Mesendoderm (in vitro differentiated cells): Measurements from ENCODE around the gene TMEM240.
"Not testable (repeated sequence)": the region's sequence is repeated elsewhere in the genome, so short reads cannot be mapped to it uniquely, and the experiment has no call there.

ENCODE experiments used
- DNase-seq: peaks from one replicate; pipeline ENCODE4 v3.0.0; 2013
- H2AK5ac ChIP-seq: 2 replicates; pipeline ENCODE4 v1.6.1; 2013; ENCODE audit warnings: low read length, inconsistent platforms
- H2BK120ac ChIP-seq: 2 replicates; pipeline ENCODE4 v1.6.1; 2013; ENCODE audit warnings: low read depth, mild to moderate bottlenecking, low read length, moderate library complexity, mixed read lengths
- H2BK15ac ChIP-seq: replicated peaks from 2 replicates; pipeline ENCODE4 v1.6.1; 2013; ENCODE audit warnings: low read depth, mild to moderate bottlenecking, moderate library complexity
- H2BK5ac ChIP-seq: 2 replicates; pipeline ENCODE4 v1.6.1; 2013; ENCODE audit warnings: low read length, inconsistent platforms
- H3K18ac ChIP-seq: 2 replicates; pipeline ENCODE4 v1.6.1; 2013; ENCODE audit warnings: mild to moderate bottlenecking, low read length, mixed read lengths
- H3K23ac ChIP-seq: one replicate; pipeline ENCODE4 v1.6.1; 2013; ENCODE audit warnings: low read length
- H3K27ac ChIP-seq: 2 replicates; pipeline ENCODE4 v1.5.1; 2013; ENCODE audit warnings: low read depth, mild to moderate bottlenecking, inconsistent platforms, low read length, moderate library complexity
- H3K27me3 ChIP-seq: 2 replicates; pipeline ENCODE4 v1.6.1; 2013; ENCODE audit warnings: low read length, control low read depth, mild to moderate bottlenecking, inconsistent platforms; ENCODE audit not compliant: insufficient read depth, poor library complexity
- H3K36me3 ChIP-seq: 2 replicates; pipeline ENCODE4 v1.6.1; 2013; ENCODE audit warnings: low read length, inconsistent platforms; ENCODE audit not compliant: control insufficient read depth, insufficient read depth
- H3K4ac ChIP-seq: one replicate; pipeline ENCODE4 v1.6.1; 2013; ENCODE audit warnings: low read depth, mild to moderate bottlenecking, low read length, moderate library complexity
- H3K4me1 ChIP-seq: 2 replicates; pipeline ENCODE4 v1.6.1; 2013; ENCODE audit warnings: low read depth, low read length, inconsistent platforms; ENCODE audit not compliant: control insufficient read depth
- H3K4me2 ChIP-seq: 2 replicates; pipeline ENCODE4 v1.6.1; 2013; ENCODE audit warnings: low read length
- H3K4me3 ChIP-seq: 2 replicates; pipeline ENCODE4 v1.5.1; 2013; ENCODE audit warnings: mild to moderate bottlenecking, low read length
- H3K56ac ChIP-seq: one replicate; pipeline ENCODE4 v1.6.1; 2013; ENCODE audit warnings: low read length
- H3K79me1 ChIP-seq: 2 replicates; pipeline ENCODE4 v1.6.1; 2013; ENCODE audit warnings: low read length, inconsistent platforms
- H3K79me2 ChIP-seq: 2 replicates; pipeline ENCODE4 v1.6.1; 2013; ENCODE audit warnings: mild to moderate bottlenecking, low read length; ENCODE audit not compliant: control insufficient read depth, insufficient read depth
- H3K9ac ChIP-seq: 2 replicates; pipeline ENCODE4 v1.6.1; 2013; ENCODE audit warnings: low read length, inconsistent platforms
- H4K5ac ChIP-seq: one replicate; pipeline ENCODE4 v1.6.1; 2013; ENCODE audit warnings: low read length
- H4K8ac ChIP-seq: one replicate; pipeline ENCODE4 v1.6.1; 2013; ENCODE audit warnings: low read depth, mild to moderate bottlenecking, control low read depth, low read length, moderate library complexity
- WGBS: extraction: QIAGEN DNeasy Blood & Tissue Kit; methylation state at CpG from one replicate; pipeline ENCODE4 v1.1.7; 2013; ENCODE audit warnings: low lambda C conversion rate, missing lambda C conversion rate; ENCODE audit not compliant: insufficient coverage; ENCODE audit errors: extremely low coverage; 5-methylcytosine and 5-hydroxymethylcytosine counted together

Gene TMEM240

DNA sequence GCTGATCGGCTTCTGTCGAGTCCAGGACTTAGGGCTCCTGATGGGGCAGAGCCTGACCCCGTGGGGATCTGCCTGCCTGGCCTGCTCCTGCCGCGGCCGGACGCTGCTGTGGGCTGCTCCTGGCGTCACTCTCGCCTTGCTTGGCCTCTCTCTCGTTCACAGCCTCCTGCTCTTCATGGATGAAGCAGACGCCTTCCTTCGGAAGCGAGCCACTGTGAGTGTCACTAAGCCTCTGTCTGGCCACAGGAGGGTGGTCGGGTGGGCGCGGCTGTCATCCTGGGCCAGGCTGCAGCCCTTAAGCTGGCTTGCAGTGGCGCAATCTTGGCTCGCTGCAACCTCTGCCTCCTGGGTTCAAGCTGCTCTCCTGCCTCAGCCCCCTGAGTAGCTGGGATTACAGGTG, 52.7 kb downstream of the TMEM240 start:
- Histone ChIP-seq H3K79me1 (no peaks in the 10 kb centered on the region), H3K4me3 (no peak overlapping the region), H3K56ac (no peak overlapping the region), H2BK15ac (no peak overlapping the region), H3K36me3 (peaks cover 11% of the 10 kb centered on the region), H3K79me2 (no peaks in the 10 kb centered on the region), H3K23ac (no peak overlapping the region), H3K4me1 (no peaks in the 10 kb centered on the region), H2BK120ac (no peak overlapping the region), H4K5ac (no peak overlapping the region), H3K9ac (no peak overlapping the region), H4K8ac (no peak overlapping the region), H3K18ac (no peak overlapping the region), H3K4ac (no peak overlapping the region), H3K27ac (no peak overlapping the region), H2BK5ac (no peak overlapping the region), H3K4me2 (no peak overlapping the region), H3K27me3 (no peaks in the 10 kb centered on the region), H2AK5ac (no peak overlapping the region)
- no peak for DNase-seq
- no CpG with 5 or more reads among the region's 18 CpGs for WGBS

GRCh38 chr1:1485755-1486317, 54.6 kb downstream of the TMEM240 start:
- not testable (repeated sequence) for H4K5ac ChIP-seq, H3K56ac ChIP-seq, H3K4me3 ChIP-seq, H3K79me1 ChIP-seq, H3K36me3 ChIP-seq, H3K79me2 ChIP-seq, H3K4ac ChIP-seq, H3K4me1 ChIP-seq, H2BK120ac ChIP-seq, H2BK5ac ChIP-seq, H3K18ac ChIP-seq, H4K8ac ChIP-seq, DNase-seq, H3K27me3 ChIP-seq, H3K4me2 ChIP-seq, H2BK15ac ChIP-seq, H3K9ac ChIP-seq, H2AK5ac ChIP-seq, H3K27ac ChIP-seq, H3K23ac ChIP-seq
- no CpG with 5 or more reads among the region's 31 CpGs for WGBS

GRCh38 chr1:1484976-1485750, 55.3 kb downstream of the TMEM240 start:
- not testable (repeated sequence) for H3K27ac ChIP-seq, H3K4me2 ChIP-seq, H2BK15ac ChIP-seq, H3K23ac ChIP-seq, DNase-seq, H2BK5ac ChIP-seq, H3K36me3 ChIP-seq, H3K4me1 ChIP-seq, H4K5ac ChIP-seq, H3K4ac ChIP-seq, H3K27me3 ChIP-seq, H3K79me1 ChIP-seq, H2BK120ac ChIP-seq, H2AK5ac ChIP-seq, H3K79me2 ChIP-seq, H4K8ac ChIP-seq, H3K56ac ChIP-seq, H3K18ac ChIP-seq, H3K4me3 ChIP-seq, H3K9ac ChIP-seq
- WGBS: no CpG with 5 or more reads among the region's 46 CpGs
